ENCODE data around the gene SLF2. TPM values are rescaled to one million over a fixed set of nuclear protein-coding genes. Genes with fewer than 3 reads are reported as not detected.

The SLF2 gene
- total and polyA plus RNA-seq, 4 donors = 5.6 to 38.3 (median 16.7) TPM

DNA sequence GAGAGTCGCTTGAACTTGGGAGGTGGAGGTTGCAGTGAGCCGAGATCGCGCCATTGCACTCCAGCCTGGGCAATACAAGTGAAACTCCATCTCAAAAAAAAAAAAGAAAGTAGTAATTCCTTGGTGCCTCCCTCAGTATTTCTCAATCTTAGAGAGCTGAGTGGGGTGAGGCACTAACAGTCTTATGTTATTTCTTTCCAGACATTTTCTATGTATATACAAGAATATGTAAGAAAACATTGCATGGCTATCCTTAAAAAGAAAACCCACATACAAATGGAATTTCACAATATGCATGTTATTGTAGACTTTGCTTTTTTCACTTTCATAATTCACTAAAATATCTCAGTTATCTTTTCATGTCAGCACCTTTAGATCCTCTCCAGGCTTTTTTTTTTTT is 13.6 kb upstream of the SLF2 start:
- WGBS, 2 donors = 74 to 93% methylated on average over 4 of the region's 4 CpGs
- DNase-seq = no peak
- intact Hi-C loops (cut with DNase I) = no loop called here
- H3K4me1 ChIP-seq (ENCODE audit: control insufficient read depth in 1 of 2, insufficient read depth in 2 of 2, low read length in 2 of 2) = no peaks in the 10 kb centered on the region
- no peaks in the 10 kb centered on the region for H3K27me3 ChIP-seq (ENCODE audit: control insufficient read depth in 1 of 2, insufficient read depth in 2 of 2, low read length in 1 of 2)
- ATAC-seq (ENCODE audit: low FRiP score) = no peak
- no peaks in the 10 kb centered on the region for H3K36me3 ChIP-seq (ENCODE audit: control insufficient read depth in 1 of 2, insufficient read depth in 2 of 2, low read length in 1 of 2)
- no peak overlapping the region for H3K27ac ChIP-seq (ENCODE audit: low read depth in 1 of 2, low read length in 2 of 2)
- no peaks in the 10 kb centered on the region for H3K9me3 ChIP-seq (ENCODE audit: control insufficient read depth, low read length)
- H3K4me3 ChIP-seq (ENCODE audit: low read length in 2 of 2) = no peak overlapping the region

DNA sequence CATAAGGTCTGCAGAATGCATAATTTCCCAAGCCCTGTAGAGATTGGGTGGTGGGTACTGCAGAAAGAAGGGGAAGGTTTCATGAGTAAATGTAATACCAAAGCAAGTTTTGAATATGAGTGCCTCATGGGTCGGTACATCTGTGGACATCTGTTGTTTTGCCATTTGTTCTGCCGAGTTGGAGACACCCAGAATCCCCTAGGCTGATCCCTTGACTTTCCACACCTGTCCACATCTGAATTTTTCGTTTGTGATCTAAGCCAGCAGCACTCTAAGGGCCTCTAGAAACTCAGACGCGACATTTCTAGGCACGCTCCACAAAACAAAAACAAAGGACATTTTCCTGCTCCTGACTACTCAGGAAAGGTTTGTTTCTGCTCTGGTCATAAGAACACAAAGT is 11.7 kb upstream of the SLF2 start:
- no peak for ATAC-seq (ENCODE audit: low FRiP score)
- WGBS, 2 donors = 60 to 61% methylated on average over 6 of the region's 6 CpGs
- Histone ChIP-seq H3K9me3 (ENCODE audit: control insufficient read depth, low read length) (no peaks in the 10 kb centered on the region), H3K4me3 (ENCODE audit: low read length in 2 of 2) (no peak overlapping the region), H3K36me3 (ENCODE audit: control insufficient read depth in 1 of 2, insufficient read depth in 2 of 2, low read length in 1 of 2) (no peaks in the 10 kb centered on the region), H3K27ac (ENCODE audit: low read depth in 1 of 2, low read length in 2 of 2) (no peak overlapping the region), H3K27me3 (ENCODE audit: control insufficient read depth in 1 of 2, insufficient read depth in 2 of 2, low read length in 1 of 2) (no peaks in the 10 kb centered on the region), H3K4me1 (ENCODE audit: control insufficient read depth in 1 of 2, insufficient read depth in 2 of 2, low read length in 2 of 2) (no peaks in the 10 kb centered on the region)
- DNase-seq = no peak
- intact Hi-C loops (cut with DNase I) = no loop called here

DNA sequence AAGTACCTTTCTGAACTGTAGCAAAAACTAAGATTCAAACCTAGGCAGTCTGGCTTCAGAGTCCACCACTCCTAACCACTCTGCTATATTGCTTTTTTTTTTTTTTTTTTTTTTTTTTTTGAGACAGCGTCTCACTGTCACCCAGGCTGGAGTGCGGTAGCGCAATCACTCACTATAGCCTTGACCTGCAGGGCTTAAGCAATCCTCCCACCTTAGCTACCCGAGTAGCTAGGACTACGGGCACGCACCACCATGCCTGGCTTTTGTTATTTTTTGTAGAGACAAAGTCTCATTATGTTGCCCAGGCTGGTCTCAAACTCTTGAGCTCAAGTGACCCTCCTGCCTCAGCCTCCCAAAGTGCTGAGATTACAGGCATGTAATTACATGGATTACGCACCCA is 10.1 kb upstream of the SLF2 start:
- H3K36me3 ChIP-seq (ENCODE audit: control insufficient read depth in 1 of 2, insufficient read depth in 2 of 2, low read length in 1 of 2) = no peaks in the 10 kb centered on the region
- H3K9me3 ChIP-seq (ENCODE audit: control insufficient read depth, low read length) = no peaks in the 10 kb centered on the region
- no peak overlapping the region for H3K27ac ChIP-seq (ENCODE audit: low read depth in 1 of 2, low read length in 2 of 2)
- H3K4me3 ChIP-seq (ENCODE audit: low read length in 2 of 2) = no peak overlapping the region
- no peaks in the 10 kb centered on the region for H3K4me1 ChIP-seq (ENCODE audit: control insufficient read depth in 1 of 2, insufficient read depth in 2 of 2, low read length in 2 of 2)
- DNase-seq (no peak), ATAC-seq (ENCODE audit: low FRiP score) (no peak)
- no peaks in the 10 kb centered on the region for H3K27me3 ChIP-seq (ENCODE audit: control insufficient read depth in 1 of 2, insufficient read depth in 2 of 2, low read length in 1 of 2)
- intact Hi-C loops (cut with DNase I) = no loop called here
- WGBS, 2 donors = 88% methylated on average over 7 of the region's 7 CpGs

GRCh38 chr10:100904917-100905316 is 7.8 kb upstream of the SLF2 start:
- no peak for DNase-seq
- intact Hi-C loops (cut with DNase I) = no loop called here
- H3K4me3 ChIP-seq (ENCODE audit: low read length in 2 of 2) = no peak overlapping the region
- no peak for ATAC-seq (ENCODE audit: low FRiP score)
- no peak overlapping the region for H3K27ac ChIP-seq (ENCODE audit: low read depth in 1 of 2, low read length in 2 of 2)
- no peaks in the 10 kb centered on the region for H3K4me1 ChIP-seq (ENCODE audit: control insufficient read depth in 1 of 2, insufficient read depth in 2 of 2, low read length in 2 of 2)
- H3K9me3 ChIP-seq (ENCODE audit: control insufficient read depth, low read length) = no peaks in the 10 kb centered on the region
- WGBS, 2 donors = 68 to 70% methylated on average over 2 of the region's 2 CpGs
- no peaks in the 10 kb centered on the region for H3K36me3 ChIP-seq (ENCODE audit: control insufficient read depth in 1 of 2, insufficient read depth in 2 of 2, low read length in 1 of 2)
- H3K27me3 ChIP-seq (ENCODE audit: control insufficient read depth in 1 of 2, insufficient read depth in 2 of 2, low read length in 1 of 2) = no peaks in the 10 kb centered on the region

GRCh38 chr10:100907175-100907574 is 5.6 kb upstream of the SLF2 start:
- Histone ChIP-seq H3K27ac (ENCODE audit: low read depth in 1 of 2, low read length in 2 of 2) (no peak overlapping the region), H3K4me1 (ENCODE audit: control insufficient read depth in 1 of 2, insufficient read depth in 2 of 2, low read length in 2 of 2) (no peaks in the 10 kb centered on the region), H3K4me3 (ENCODE audit: low read length in 2 of 2) (no peak overlapping the region), H3K27me3 (ENCODE audit: control insufficient read depth in 1 of 2, insufficient read depth in 2 of 2, low read length in 1 of 2) (no peaks in the 10 kb centered on the region), H3K9me3 (ENCODE audit: control insufficient read depth, low read length) (no peaks in the 10 kb centered on the region), H3K36me3 (ENCODE audit: control insufficient read depth in 1 of 2, insufficient read depth in 2 of 2, low read length in 1 of 2) (no peaks in the 10 kb centered on the region)
- ATAC-seq (ENCODE audit: low FRiP score) (no peak), DNase-seq (no peak)
- 18 to 22% methylated on average over 1 of the region's 1 CpG for WGBS, 2 donors
- intact Hi-C loops (cut with DNase I) = no loop called here

DNA sequence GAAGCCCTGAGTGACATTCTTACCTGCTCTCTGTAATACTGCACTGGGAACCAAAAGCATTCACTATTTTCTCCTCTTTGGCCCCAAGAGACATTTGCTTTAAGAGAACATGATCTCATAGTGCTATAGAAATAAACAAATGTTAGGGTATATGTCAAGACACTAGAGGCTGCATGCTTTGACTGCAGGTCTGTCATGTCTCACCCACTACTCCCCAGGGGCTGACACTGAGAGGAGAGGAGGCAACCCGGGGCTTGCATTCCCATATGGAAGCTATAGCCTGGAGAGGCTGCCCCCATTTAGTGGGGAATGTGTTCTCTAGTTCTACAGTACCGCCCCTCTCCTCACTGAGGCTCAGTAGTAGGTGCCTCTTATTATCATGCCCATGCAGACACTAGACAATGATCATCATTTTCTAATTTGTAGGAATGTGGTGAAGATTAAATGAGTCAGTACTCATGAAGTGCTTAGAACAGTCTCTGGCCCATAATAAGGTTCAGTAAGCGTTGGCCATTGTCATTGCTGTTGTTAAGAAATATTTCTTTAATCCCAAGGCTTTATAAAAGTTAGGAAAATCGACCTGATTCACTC is 4.9 kb upstream of the SLF2 start:
- H3K27ac ChIP-seq (ENCODE audit: low read depth in 1 of 2, low read length in 2 of 2) = no peak overlapping the region
- DNase-seq (no peak), ATAC-seq (ENCODE audit: low FRiP score) (no peak)
- 61 to 64% methylated on average over 4 of the region's 4 CpGs for WGBS, 2 donors
- no peaks in the 10 kb centered on the region for H3K27me3 ChIP-seq (ENCODE audit: control insufficient read depth in 1 of 2, insufficient read depth in 2 of 2, low read length in 1 of 2)
- no peaks in the 10 kb centered on the region for H3K36me3 ChIP-seq (ENCODE audit: control insufficient read depth in 1 of 2, insufficient read depth in 2 of 2, low read length in 1 of 2)
- H3K9me3 ChIP-seq (ENCODE audit: control insufficient read depth, low read length) = no peaks in the 10 kb centered on the region
- no peak overlapping the region for H3K4me3 ChIP-seq (ENCODE audit: low read length in 2 of 2)
- intact Hi-C loops (cut with DNase I) = no loop called here
- no peaks in the 10 kb centered on the region for H3K4me1 ChIP-seq (ENCODE audit: control insufficient read depth in 1 of 2, insufficient read depth in 2 of 2, low read length in 2 of 2)

GRCh38 chr10:100908378-100908777 is 4.4 kb upstream of the SLF2 start:
- Histone ChIP-seq H3K27ac (ENCODE audit: low read depth in 1 of 2, low read length in 2 of 2) (no peak overlapping the region), H3K36me3 (ENCODE audit: control insufficient read depth in 1 of 2, insufficient read depth in 2 of 2, low read length in 1 of 2) (no peaks in the 10 kb centered on the region), H3K9me3 (ENCODE audit: control insufficient read depth, low read length) (no peaks in the 10 kb centered on the region), H3K4me3 (ENCODE audit: low read length in 2 of 2) (no peak overlapping the region), H3K27me3 (ENCODE audit: control insufficient read depth in 1 of 2, insufficient read depth in 2 of 2, low read length in 1 of 2) (no peaks in the 10 kb centered on the region), H3K4me1 (ENCODE audit: control insufficient read depth in 1 of 2, insufficient read depth in 2 of 2, low read length in 2 of 2) (no peaks in the 10 kb centered on the region)
- ATAC-seq (ENCODE audit: low FRiP score) = no peak
- intact Hi-C loops (cut with DNase I) = no loop called here
- DNase-seq = no peak
- WGBS, 2 donors = 84 to 86% methylated on average over 8 of the region's 8 CpGs

GRCh38 chr10:100909501-100910263 is 3.1 kb upstream of the SLF2 start:
- ATAC-seq (ENCODE audit: low FRiP score) (no peak), DNase-seq (no peak)
- Histone ChIP-seq H3K27ac (ENCODE audit: low read depth in 1 of 2, low read length in 2 of 2) (no peak overlapping the region), H3K4me1 (ENCODE audit: control insufficient read depth in 1 of 2, insufficient read depth in 2 of 2, low read length in 2 of 2) (peaks cover 0 to 3% of the 10 kb centered on the region in 2 donors), H3K36me3 (ENCODE audit: control insufficient read depth in 1 of 2, insufficient read depth in 2 of 2, low read length in 1 of 2) (no peaks in the 10 kb centered on the region), H3K4me3 (ENCODE audit: low read length in 2 of 2) (no peak overlapping the region), H3K9me3 (ENCODE audit: control insufficient read depth, low read length) (no peaks in the 10 kb centered on the region), H3K27me3 (ENCODE audit: control insufficient read depth in 1 of 2, insufficient read depth in 2 of 2, low read length in 1 of 2) (no peaks in the 10 kb centered on the region)
- intact Hi-C loops (cut with DNase I) = loop anchor here (5.0 to 10.0 kb wide), 2 partner anchors 123 to 375 kb away; partner anchors contain the start of genes HIF1AN (in 2 of the 2), PDZD7 (in 1 of the 2) and SFXN3 (in 1 of the 2)
- WGBS, 2 donors = 44 to 45% methylated on average over 6 of the region's 6 CpGs

DNA sequence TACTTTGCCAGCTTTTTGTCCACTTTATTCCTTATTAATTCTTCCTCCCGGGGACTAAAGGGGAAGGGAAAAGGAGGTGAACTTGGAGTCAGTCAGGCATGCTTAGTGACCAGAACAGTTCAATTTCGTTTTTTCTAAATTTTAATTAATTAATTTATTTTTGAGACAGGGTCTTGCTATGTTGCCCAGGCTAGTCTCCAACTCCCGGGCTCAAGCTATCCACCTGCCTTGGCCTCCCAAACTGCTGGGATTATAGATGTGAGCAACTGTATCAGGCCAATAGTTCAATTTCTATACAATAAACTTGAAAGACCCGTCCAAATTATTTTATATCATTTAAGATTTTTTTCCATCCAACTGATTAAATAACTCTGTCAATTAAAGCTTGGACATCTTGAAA is 1.3 kb upstream of the SLF2 start:
- Histone ChIP-seq H3K27me3 (ENCODE audit: control insufficient read depth in 1 of 2, insufficient read depth in 2 of 2, low read length in 1 of 2) (no peaks in the 10 kb centered on the region), H3K4me3 (ENCODE audit: low read length in 2 of 2) (no peak overlapping the region), H3K9me3 (ENCODE audit: control insufficient read depth, low read length) (no peaks in the 10 kb centered on the region), H3K36me3 (ENCODE audit: control insufficient read depth in 1 of 2, insufficient read depth in 2 of 2, low read length in 1 of 2) (peaks cover 0 to under 1% of the 10 kb centered on the region in 2 donors), H3K4me1 (ENCODE audit: control insufficient read depth in 1 of 2, insufficient read depth in 2 of 2, low read length in 2 of 2) (peaks cover 0 to 4% of the 10 kb centered on the region in 2 donors), H3K27ac (ENCODE audit: low read depth in 1 of 2, low read length in 2 of 2) (no peak overlapping the region)
- ATAC-seq (ENCODE audit: low FRiP score) (no peak), DNase-seq (no peak)
- 85 to 89% methylated on average over 4 of the region's 4 CpGs for WGBS, 2 donors
- intact Hi-C loops (cut with DNase I) = loop anchor here (5.0 to 10.0 kb wide), 2 partner anchors 121 to 377 kb away; partner anchors contain the start of genes HIF1AN (in 2 of the 2), PDZD7 (in 1 of the 2) and SFXN3 (in 1 of the 2)

All from aorta (tissue), 5 donors.